GDM1 (cell line): ENCODE results near the gene MKNK2.

Source experiments
- DNase-seq: peaks from one replicate; lab custom pipeline; 2025; lab: John Stamatoyannopoulos, UW

Gene MKNK2

GRCh38 chr19:2058570-2059421 is 7.8 kb upstream of the MKNK2 start:
- no peak for DNase-seq

- DNase-seq = no peak
These were observed 6.7 kb upstream of the MKNK2 start for GRCh38 chr19:2057484-2058469.

GRCh38 chr19:2056837-2057192 is 5.8 kb upstream of the MKNK2 start:
- no peak for DNase-seq

- DNase-seq = peak; percentile 17
These were observed 5.1 kb upstream of the MKNK2 start for GRCh38 chr19:2055931-2056836.

GRCh38 chr19:2054763-2055162 is 3.7 kb upstream of the MKNK2 start:
- DNase-seq = no peak

- DNase-seq = no peak
These were observed 2.8 kb upstream of the MKNK2 start for GRCh38 chr19:2053601-2054389.

- no peak for DNase-seq
These were observed 995 bp upstream of the MKNK2 start for GRCh38 chr19:2051773-2052704.

- DNase-seq = no peak
These were observed 574 bp downstream of the MKNK2 start for GRCh38 chr19:2050349-2050990.

GRCh38 chr19:2049741-2050348 is 1.2 kb downstream of the MKNK2 start:
- peak; percentile 38 for DNase-seq

GRCh38 chr19:2048959-2049740 is 1.9 kb downstream of the MKNK2 start:
- no peak for DNase-seq

GRCh38 chr19:2048104-2048958 is 2.7 kb downstream of the MKNK2 start:
- no peak for DNase-seq

- DNase-seq = no peak
These were observed 3.5 kb downstream of the MKNK2 start for GRCh38 chr19:2047449-2048103.

GRCh38 chr19:2047076-2047448 is 4.0 kb downstream of the MKNK2 start:
- no peak for DNase-seq

GRCh38 chr19:2046046-2046907 is 4.8 kb downstream of the MKNK2 start:
- no peak for DNase-seq

- no peak for DNase-seq
These were observed 5.5 kb downstream of the MKNK2 start for GRCh38 chr19:2045501-2046045.
